Small intestine (tissue), 7 donors: ENCODE measurements around the gene SGPP1. TPM values are rescaled to one million over a fixed set of nuclear protein-coding genes. Genes with fewer than 3 reads are reported as not detected.
A peak's percentile ranks its signal among the peaks of the same experiment; 100 is the strongest.

Experiments
- DNase-seq, 2 donors: peaks; one replicate each; pipeline versions ENCODE4 v3.0.0 to v3.0.0-alpha.2; 2013
- FAIRE-seq: peaks from 2 replicates; lab custom pipeline; 2012; peaks lifted over from hg19 to GRCh38; lab: Jason Lieb, UNC
- H3K27ac ChIP-seq, 3 donors: one replicate each; pipeline ENCODE4 v1.5.1; 2013; ENCODE audit warnings: low read length in 2 of 3, mild to moderate bottlenecking in 2 of 3, control low read depth in 1 of 3, inconsistent platforms in 1 of 3, low read depth in 1 of 3, moderate library complexity in 1 of 3
- H3K27me3 ChIP-seq, 3 donors: one replicate each; pipeline ENCODE4 v1.6.1; 2013; ENCODE audit warnings: low read length in 3 of 3, inconsistent platforms in 1 of 3; ENCODE audit not compliant: control insufficient read depth in 3 of 3, insufficient read depth in 3 of 3
- H3K36me3 ChIP-seq, 3 donors: one replicate each; pipeline ENCODE4 v1.6.1; 2013; ENCODE audit warnings: low read length in 3 of 3, inconsistent platforms in 1 of 3, low read depth in 1 of 3, mild to moderate bottlenecking in 1 of 3, moderate library complexity in 1 of 3; ENCODE audit not compliant: control insufficient read depth in 3 of 3, insufficient read depth in 2 of 3
- H3K4me1 ChIP-seq, 3 donors: one replicate each; pipeline ENCODE4 v1.6.1; 2013; ENCODE audit warnings: low read length in 2 of 3, inconsistent platforms in 1 of 3, low read depth in 1 of 3, mild to moderate bottlenecking in 1 of 3, moderate library complexity in 1 of 3; ENCODE audit not compliant: control insufficient read depth in 3 of 3, insufficient read depth in 2 of 3
- H3K4me3 ChIP-seq, 3 donors: one replicate each; pipeline ENCODE4 v1.5.1; 2013; ENCODE audit warnings: low read length in 3 of 3, control low read depth in 1 of 3, inconsistent platforms in 1 of 3, low read depth in 1 of 3, mild to moderate bottlenecking in 1 of 3, moderate library complexity in 1 of 3
- H3K9me3 ChIP-seq, 2 donors: one replicate each; pipeline ENCODE4 v1.6.1; 2013; ENCODE audit warnings: low read depth in 1 of 2, low read length in 1 of 2; ENCODE audit not compliant: control insufficient read depth in 2 of 2, insufficient read depth in 1 of 2
- WGBS, 3 donors: extraction: QIAGEN DNeasy Blood & Tissue Kit; methylation state at CpG; one replicate each; pipeline ENCODE4 v1.1.7; 2013; 5-methylcytosine and 5-hydroxymethylcytosine counted together
- polyA plus RNA-seq, 4 donors: library from polyadenylated mRNA; stranded (reverse) in 3 of 4; unstranded in 1 of 4; fragments of 200-250 nt in 3 of 4; fragments of 120-200 nt in 1 of 4; gene quantifications; one replicate each; pipeline versions ENCODE4 v1.2.1 to v1.2.3, GENCODE V29; 2013
- donor health status: healthy with polysubstance abuse.
- donor health status: control.
- donor health status: control.
- donor health status: Bipolar disorder and iron deficiency.
- donor health status: healthy.

SGPP1 gene
- polyA plus RNA-seq, 4 donors: 3.2 to 8.7 (median 6.2) TPM

DNA sequence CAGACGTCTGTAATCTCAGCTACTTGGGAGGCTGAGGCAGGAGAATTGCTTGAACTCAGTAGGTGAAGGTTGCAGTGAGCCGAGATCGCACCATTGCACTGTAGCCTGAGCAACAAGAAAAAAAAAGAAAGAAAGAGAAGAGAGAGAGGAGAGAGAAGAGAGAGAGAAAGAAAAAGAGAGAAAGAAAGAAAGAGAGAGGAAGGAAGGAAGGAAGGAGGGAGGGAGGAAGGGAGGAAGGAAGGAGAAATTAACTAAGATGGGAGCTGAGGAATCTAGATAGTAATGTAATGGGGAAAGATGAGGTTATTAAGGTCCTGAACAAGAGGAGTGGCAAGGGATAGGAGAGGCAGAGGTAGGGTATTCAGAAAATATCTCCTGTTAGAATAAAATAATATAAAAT, 17.4 kb upstream of the SGPP1 start:
- H3K27ac ChIP-seq: no peak overlapping the region
- H3K9me3 ChIP-seq: no peaks in the 10 kb centered on the region
- no peaks in the 10 kb centered on the region for H3K36me3 ChIP-seq
- H3K4me3 ChIP-seq: no peak overlapping the region
- DNase-seq: no peak
- H3K4me1 ChIP-seq: peaks cover 0 to 5% (median 0%) of the 10 kb centered on the region in 3 donors
- FAIRE-seq: no peak
- WGBS, 3 donors: 89 to 93% (median 91%) methylated on average over 3 of the region's 3 CpGs
- H3K27me3 ChIP-seq: no peaks in the 10 kb centered on the region

- no peak for FAIRE-seq
- WGBS, 3 donors: 67 to 93% (median 73%) methylated on average over 1 of the region's 1 CpG
Observed at GRCh38 chr14:63737582-63738006, 9.7 kb upstream of the SGPP1 start.

DNA sequence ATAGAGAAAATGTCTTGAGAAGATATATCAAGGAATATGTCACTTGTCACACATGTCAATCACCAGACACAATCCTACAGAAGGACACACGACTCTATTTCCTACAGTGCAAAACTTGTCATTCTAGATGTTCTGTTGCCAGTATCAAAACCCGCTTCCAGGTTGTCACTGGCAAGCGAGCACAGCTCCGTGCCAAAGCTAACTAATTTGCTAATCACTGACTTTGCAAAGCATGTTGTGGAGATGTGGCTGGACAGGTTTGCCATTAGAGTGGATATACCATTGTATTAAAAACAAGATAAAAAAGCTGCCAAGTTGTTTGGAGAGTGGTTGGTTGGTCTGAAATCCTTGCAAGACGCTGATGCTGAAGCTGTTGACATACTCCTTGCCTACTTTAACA, 7.9 kb upstream of the SGPP1 start:
- Histone ChIP-seq H3K4me3 (no peak overlapping the region), H3K9me3 (no peaks in the 10 kb centered on the region), H3K27me3 (no peaks in the 10 kb centered on the region), H3K4me1 (no peaks in the 10 kb centered on the region), H3K27ac (no peak overlapping the region), H3K36me3 (no peaks in the 10 kb centered on the region)
- WGBS, 3 donors: 74 to 91% (median 78%) methylated on average over 5 of the region's 5 CpGs
- no peak for DNase-seq
- no peak for FAIRE-seq

More at GRCh38 chr14:63737582-63738006, 9.7 kb upstream of the SGPP1 start:
- no peak for DNase-seq
- H3K4me1 ChIP-seq: no peaks in the 10 kb centered on the region
- H3K36me3 ChIP-seq: no peaks in the 10 kb centered on the region
- H3K9me3 ChIP-seq: no peaks in the 10 kb centered on the region
- no peak overlapping the region for H3K4me3 ChIP-seq
- no peak overlapping the region for H3K27ac ChIP-seq
- no peaks in the 10 kb centered on the region for H3K27me3 ChIP-seq

DNA sequence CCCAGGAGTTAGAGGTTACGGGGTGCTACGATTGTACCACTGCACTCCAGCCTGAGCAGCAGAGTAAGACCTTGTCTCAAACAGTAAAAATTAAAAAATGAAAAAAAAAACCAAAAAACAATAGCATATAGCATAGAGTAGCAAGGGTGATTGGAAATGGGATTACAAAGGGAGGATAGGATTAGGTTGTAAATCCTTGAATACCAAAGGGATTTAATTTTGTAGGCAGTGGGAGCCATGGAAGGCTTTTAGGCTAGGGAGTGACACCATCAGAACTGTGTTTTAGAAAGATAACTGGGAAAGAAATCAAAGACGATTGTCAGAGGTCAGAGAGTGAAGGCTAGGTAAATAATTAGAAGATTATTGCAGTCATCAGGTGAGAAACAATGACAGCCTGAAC, 2.8 kb upstream of the SGPP1 start:
- FAIRE-seq (no peak), DNase-seq (no peak)
- Histone ChIP-seq H3K27ac (no peak overlapping the region), H3K4me1 (peaks cover 0 to 4% (median 1%) of the 10 kb centered on the region in 3 donors), H3K36me3 (no peaks in the 10 kb centered on the region), H3K27me3 (peaks cover 0 to 5% (median 0%) of the 10 kb centered on the region in 3 donors), H3K9me3 (no peaks in the 10 kb centered on the region), H3K4me3 (no peak overlapping the region)
- WGBS, 3 donors: 72 to 78% (median 76%) methylated on average over 3 of the region's 3 CpGs

DNA sequence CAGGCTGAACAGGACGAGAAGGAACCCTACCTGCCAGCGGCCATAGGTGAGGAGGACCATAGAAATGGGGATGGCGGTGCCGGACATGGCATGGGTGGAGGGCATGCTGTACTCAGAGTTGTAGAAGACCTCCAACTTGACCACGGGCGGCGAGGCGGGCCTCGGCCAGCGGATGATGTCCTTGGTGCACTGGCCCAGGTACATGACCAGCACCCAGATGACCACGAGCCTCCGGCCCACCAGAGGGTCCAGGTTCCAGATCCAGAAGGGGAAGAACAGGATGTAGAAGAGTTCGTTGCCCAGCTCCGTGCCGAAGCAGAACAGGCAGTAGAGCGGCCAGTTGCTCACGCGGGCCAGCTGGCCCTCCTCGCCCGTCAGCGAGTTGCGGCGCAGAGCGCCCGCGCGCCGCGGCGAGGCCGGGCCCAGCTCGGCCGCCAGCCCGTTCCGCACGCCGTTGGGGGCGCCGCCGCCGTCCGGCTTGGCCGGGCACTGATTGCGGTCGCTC, 582 bp downstream of the SGPP1 start:
- no peaks in the 10 kb centered on the region for H3K9me3 ChIP-seq
- H3K27ac ChIP-seq: peak overlapping the region; percentile 44 to 96 (median 83)
- DNase-seq (peak in 1 of 2 donors; percentile 25), FAIRE-seq (no peak)
- H3K4me1 ChIP-seq: peaks cover 0 to 4% (median 1%) of the 10 kb centered on the region in 3 donors
- peak overlapping the region; percentile 66 to 97 (median 85) for H3K4me3 ChIP-seq
- 0 to 1% (median 0%) methylated on average over 35 to 45 of the region's 45 CpGs for WGBS, 3 donors
- H3K36me3 ChIP-seq: no peaks in the 10 kb centered on the region
- peaks cover 0 to 5% (median 0%) of the 10 kb centered on the region in 3 donors for H3K27me3 ChIP-seq

GRCh38 chr14:63726499-63726898, 1.4 kb downstream of the SGPP1 start:
- peak in 1 of 2 donors; percentile 13 for DNase-seq
- no peak for FAIRE-seq
- Histone ChIP-seq H3K4me1 (peaks cover 0 to 4% (median 1%) of the 10 kb centered on the region in 3 donors), H3K36me3 (no peaks in the 10 kb centered on the region), H3K4me3 (peak overlapping the region in 2 of 3 donors; percentile 66 to 97), H3K27ac (peak overlapping the region in 1 of 3 donors; percentile 44), H3K27me3 (peaks cover 0 to 5% (median 0%) of the 10 kb centered on the region in 3 donors), H3K9me3 (no peaks in the 10 kb centered on the region)
- 3 to 6% (median 4%) methylated on average over 5 of the region's 5 CpGs for WGBS, 3 donors

- 65 to 79% (median 71%) methylated on average over 8 of the region's 8 CpGs for WGBS, 3 donors
- peaks cover 0 to 2% (median 0%) of the 10 kb centered on the region in 3 donors for H3K36me3 ChIP-seq
- peak overlapping the region in 2 of 3 donors; percentile 66 to 97 for H3K4me3 ChIP-seq
- DNase-seq: no peak
- no peak overlapping the region for H3K27ac ChIP-seq
- no peaks in the 10 kb centered on the region for H3K9me3 ChIP-seq
- peaks cover 0 to 5% (median 0%) of the 10 kb centered on the region in 3 donors for H3K27me3 ChIP-seq
- FAIRE-seq: no peak
- peaks cover 0 to 4% (median 1%) of the 10 kb centered on the region in 3 donors for H3K4me1 ChIP-seq
Observed at GRCh38 chr14:63725786-63726460, 1.9 kb downstream of the SGPP1 start.

DNA sequence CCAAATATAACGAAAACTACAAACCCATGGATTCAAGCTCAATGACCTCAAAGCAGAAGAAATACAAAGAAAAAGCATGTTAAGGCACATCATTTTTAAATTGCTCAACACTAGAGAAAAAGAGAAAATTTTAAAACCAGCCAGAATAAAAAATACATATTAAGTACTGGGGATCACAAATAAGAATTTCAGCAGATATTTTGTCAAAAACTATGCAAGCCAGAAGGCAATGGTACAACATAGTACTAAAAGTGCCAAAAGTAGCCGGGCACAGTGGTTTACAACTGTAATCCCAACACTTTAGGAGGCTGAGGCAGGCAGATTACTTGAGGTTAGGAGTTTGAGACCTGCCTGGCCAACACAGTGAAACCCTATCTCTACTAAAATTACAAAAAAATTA, 10.2 kb downstream of the SGPP1 start:
- DNase-seq (peak in 1 of 2 donors; percentile 21), FAIRE-seq (no peak)
- H3K27me3 ChIP-seq: no peaks in the 10 kb centered on the region
- 71 to 88% (median 87%) methylated on average over 2 of the region's 2 CpGs for WGBS, 3 donors
- no peak overlapping the region for H3K27ac ChIP-seq
- no peak overlapping the region for H3K4me3 ChIP-seq
- H3K36me3 ChIP-seq: peaks cover 0 to 2% (median 0%) of the 10 kb centered on the region in 3 donors
- H3K4me1 ChIP-seq: no peaks in the 10 kb centered on the region
- peaks cover 0 to 30% of the 10 kb centered on the region in 2 donors for H3K9me3 ChIP-seq
